HUDEP-2 (cell line): ENCODE data around the gene SMG6.
"Not testable (repeated sequence)": the region's sequence is repeated elsewhere in the genome, so short reads cannot be mapped to it uniquely, and the experiment has no call there.

ENCODE experiments used
- DNase-seq, 76 experiments: peaks; one replicate each; lab custom pipeline; 2025; ENCODE audit not compliant: unreplicated experiment in 76 of 76; lab: John Stamatoyannopoulos, UW

Gene SMG6

GRCh38 chr17:2303204-2304188 lies at the start of gene SMG6, which contains the start of gene SRR:
Gene SMG6, minus strand, starts transcription at chr17:2303785. Its CDS starts 65 bp downstream, at chr17:2303720.
Gene SRR, plus strand, starts transcription at chr17:2303950. Its CDS starts 11,611 bp downstream, at chr17:2315561.
- DNase-seq = peak in 75 of 76 experiments; percentile 7 to 94 (median 84)

DNA sequence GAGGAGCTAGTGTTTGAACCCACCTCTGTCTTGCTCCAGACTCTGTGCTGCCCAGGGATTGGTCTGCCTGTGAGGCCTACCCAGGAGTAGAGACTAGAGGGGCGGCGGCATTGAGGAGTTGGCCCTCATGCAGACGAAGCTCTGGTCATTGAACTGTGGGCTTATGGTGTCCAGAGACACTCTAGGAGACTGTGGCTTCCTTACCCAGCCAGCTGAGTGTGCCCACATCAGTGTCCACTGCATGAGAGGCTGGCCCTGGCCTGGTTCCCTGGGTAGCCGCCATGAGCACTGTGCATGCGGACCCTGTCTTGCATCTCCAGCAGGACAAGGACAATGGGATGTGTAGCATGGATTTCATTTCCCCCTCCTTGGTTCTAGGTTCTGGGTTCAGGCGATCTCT lies 47.7 kb upstream of the SMG6 start:
- no peak for DNase-seq

- no peak for DNase-seq
Observed at GRCh38 chr17:2347805-2348685, 44.5 kb upstream of the SMG6 start.

DNA sequence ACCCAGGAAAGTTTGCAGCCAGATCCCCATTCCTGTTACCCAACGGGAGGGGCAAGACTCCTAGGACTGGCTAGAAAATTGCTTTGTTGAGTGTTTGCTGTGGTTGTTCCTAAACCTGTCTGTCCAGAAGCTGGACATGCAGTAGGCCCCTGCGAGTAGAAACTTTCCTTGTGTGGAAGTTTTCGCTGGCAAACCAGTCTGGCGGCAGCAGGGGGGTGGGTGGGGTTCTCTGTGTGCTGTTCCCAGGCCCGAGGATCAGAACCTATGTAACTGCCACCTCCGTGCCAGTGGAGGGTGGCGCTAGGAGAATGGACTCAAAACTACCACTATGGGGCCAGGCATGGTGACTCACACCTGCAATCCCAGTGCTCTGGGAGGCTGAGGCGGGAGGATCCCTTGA lies 42.9 kb upstream of the SMG6 start:
- no peak for DNase-seq

DNA sequence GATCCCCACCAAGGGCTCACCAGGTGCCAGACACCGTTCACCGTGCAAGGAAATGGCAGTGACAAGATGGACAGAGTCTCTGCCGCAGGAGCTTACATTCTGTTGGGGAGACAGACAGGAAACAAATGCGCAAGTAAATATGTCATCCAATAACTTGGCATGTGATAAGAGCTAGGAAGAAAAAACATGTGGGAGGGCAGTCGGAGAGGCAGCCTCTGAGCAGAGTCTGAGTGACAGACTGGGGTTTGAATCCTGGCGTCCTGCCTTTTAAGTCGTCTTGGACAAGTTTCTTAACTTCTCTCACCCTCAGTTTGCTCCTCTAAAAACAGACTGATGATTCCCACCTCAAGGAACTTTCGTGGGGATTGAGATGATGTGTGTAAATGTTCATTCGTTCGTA lies 40.9 kb upstream of the SMG6 start:
- DNase-seq = no peak

GRCh38 chr17:2343421-2343820 lies 39.8 kb upstream of the SMG6 start:
- peak in 2 of 76 experiments; percentile 9 to 12 for DNase-seq

DNA sequence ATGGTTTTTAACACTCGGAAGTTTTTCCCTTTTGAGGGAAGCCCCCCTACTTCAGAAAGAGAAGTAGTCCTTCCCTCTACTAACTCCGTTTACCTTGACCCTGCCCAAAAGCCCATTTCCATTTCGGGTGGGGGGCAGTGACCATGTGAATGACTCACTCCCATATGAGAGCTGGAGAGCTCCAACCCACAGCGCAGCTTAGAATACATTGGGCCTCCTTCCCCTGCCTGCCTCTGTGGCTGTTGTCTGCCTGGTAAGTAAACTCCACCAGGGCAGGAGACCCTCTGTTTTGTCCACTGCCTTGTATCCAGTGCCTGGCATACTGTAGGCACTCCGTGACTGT lies 34.7 kb upstream of the SMG6 start:
- DNase-seq = no peak

DNA sequence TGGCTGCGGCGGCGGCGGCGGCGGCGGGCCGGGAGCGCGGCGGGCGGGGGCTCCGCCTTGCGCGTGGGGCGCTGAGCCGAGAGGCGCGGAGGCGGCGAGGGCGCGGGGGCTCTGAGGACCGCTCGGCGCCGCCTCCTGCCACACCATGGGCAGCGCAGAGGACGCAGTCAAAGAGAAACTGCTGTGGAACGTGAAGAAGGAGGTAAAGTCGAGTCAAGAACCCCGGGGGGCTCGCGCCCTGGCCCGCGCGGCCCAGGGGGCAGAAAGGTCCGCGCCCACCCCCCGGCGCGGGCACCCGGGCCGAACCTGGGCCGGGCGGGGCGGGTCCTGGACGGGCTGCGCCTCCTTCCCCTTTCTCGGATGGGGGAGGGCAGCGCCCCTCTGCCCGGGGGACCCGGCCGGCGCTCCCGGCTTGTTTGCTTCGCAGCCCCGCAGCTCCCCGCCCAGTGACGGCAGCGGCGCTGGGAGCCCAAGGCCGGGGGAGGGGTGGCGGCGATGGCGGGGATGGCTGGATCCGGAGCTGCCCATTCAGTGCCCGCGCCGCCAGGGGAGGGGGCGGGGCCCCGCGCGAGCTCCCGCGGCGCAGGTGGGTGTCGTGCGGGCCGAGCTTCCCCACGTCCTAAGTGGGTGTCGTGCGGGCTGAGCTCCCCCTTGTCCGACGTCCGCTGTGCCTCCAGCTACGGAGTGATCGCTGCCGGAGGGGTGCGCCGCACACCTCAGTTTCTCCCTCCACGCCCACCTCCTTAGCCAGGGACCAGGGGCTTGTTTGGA lies 34.1 kb upstream of the SMG6 start:
- DNase-seq = peak in 42 of 76 experiments; percentile 2 to 60 (median 30)

GRCh38 chr17:2336852-2337543 lies 33.4 kb upstream of the SMG6 start, which contains the start of gene SGSM2:
Gene SGSM2, plus strand, starts transcription at chr17:2337501. Its CDS starts 188 bp downstream, at chr17:2337689.
- peak in 36 of 76 experiments; percentile 3 to 55 (median 26) for DNase-seq

GRCh38 chr17:2336215-2336851 lies 32.7 kb upstream of the SMG6 start, which contains the start of gene TSR1:
Gene TSR1, minus strand, starts transcription at chr17:2336457. Its CDS starts 30 bp downstream, at chr17:2336427.
- DNase-seq = peak in 75 of 76 experiments; percentile 21 to 91 (median 78)

DNA sequence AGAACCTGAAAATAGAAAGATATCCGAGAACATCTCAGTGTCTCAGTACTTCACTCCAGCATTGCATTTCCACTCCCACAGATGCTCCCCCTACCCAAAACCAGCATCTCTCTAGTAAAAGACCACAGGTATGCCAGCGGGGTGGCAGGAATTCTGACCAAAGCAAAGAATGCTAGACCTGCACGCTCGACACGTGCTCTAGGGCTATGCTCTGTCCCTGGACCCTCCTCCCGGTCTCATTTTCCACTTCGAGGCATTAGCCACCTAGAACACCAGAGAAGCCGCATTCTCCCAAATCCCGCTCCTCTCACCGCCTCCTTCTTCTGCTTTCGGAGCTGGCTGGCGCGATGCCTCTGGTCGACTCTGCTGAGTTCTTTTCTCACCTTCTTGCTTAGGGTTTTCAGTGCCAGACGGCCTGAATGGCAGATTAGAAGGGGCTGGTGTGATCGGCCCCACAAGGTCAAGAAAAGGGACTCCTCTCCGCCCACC lies 32.2 kb upstream of the SMG6 start:
- DNase-seq = peak in 3 of 76 experiments; percentile 33 to 48 (median 38)

- no peak for DNase-seq
Observed at GRCh38 chr17:2331303-2331702, 27.7 kb upstream of the SMG6 start.

DNA sequence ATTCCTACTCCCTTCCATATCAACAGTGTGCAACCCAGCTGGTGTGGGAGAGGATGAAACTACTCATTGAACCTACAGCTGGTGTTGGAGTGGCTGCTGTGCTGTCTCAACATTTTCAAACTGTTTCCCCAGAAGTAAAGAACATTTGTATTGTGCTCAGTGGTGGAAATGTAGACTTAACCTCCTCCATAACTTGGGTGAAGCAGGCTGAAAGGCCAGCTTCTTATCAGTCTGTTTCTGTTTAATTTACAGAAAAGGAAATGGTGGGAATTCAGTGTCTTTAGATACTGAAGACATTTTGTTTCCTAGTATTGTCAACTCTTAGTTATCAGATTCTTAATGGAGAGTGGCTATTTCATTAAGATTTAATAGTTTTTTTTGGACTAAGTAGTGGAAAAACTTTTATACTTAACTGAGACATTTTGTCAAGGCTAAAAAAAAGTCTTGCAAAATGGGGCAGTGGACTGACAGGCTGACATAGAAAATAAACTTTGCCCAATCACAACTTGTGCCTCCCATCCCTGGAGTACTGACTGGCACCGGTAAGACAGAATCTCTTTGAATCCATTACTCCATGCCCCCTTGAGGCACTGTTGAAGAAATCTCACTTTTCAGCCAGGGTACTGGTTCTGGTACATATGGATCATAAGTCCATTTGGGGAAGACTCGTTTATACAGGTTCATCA lies 20.2 kb upstream of the SMG6 start:
- no peak for DNase-seq

GRCh38 chr17:2321399-2321798 lies 17.8 kb upstream of the SMG6 start:
- no peak for DNase-seq

GRCh38 chr17:2319051-2319450 lies 15.5 kb upstream of the SMG6 start:
- no peak for DNase-seq

- no peak for DNase-seq
Observed at GRCh38 chr17:2317796-2318195, 14.2 kb upstream of the SMG6 start.

DNA sequence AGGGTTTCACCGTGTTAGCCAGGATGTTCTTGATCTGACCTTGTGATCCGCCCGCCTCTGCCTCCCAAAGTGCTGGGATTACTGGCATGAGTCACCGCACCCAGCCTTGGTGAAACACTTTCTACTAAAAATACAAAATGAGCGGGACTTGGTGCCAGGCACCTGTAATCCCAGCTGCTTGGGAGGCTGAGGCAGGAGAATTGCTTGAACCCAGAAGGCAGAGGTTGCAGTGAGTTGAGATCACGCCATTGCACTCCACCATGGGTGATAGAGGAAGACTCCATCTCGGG lies 13.3 kb upstream of the SMG6 start:
- not testable (repeated sequence) for DNase-seq

- no peak for DNase-seq
Observed at GRCh38 chr17:2312736-2313135, 9.2 kb upstream of the SMG6 start.
